Adrenal gland (tissue), 5 donors: ENCODE data around the gene METTL1.

Experiments
- CTCF ChIP-seq, 6 experiments: fragments of 450-650 bp in 4 of 6; fragments of 200-600 bp in 2 of 6; sonication (generic) in 1 of 6; IDR thresholded peaks; 1 replicate in 5 of 6; 2 replicates in 1 of 6; pipeline versions ENCODE4 v1.5.1 to v1.8.0; 2016 to 2021; ENCODE audit warnings: antibody characterized with exemption in 6 of 6, mild to moderate bottlenecking in 2 of 6, moderate library complexity in 1 of 6
- POLR2A ChIP-seq, 2 donors: fragments of 450-650 bp; IDR thresholded peaks; one replicate each; pipeline ENCODE4 v1.6.1; 2017; ENCODE audit warnings: antibody characterized with exemption in 2 of 2, mild to moderate bottlenecking in 2 of 2, moderate library complexity in 1 of 2
- donor health status: DM: no; HTN: no; CAD: no.

- TF ChIP-seq CTCF (IDR thresholded peaks at IDR 0.05) (no peak), POLR2A (IDR thresholded peaks at IDR 0.05) (no peak)
Observed at GRCh38 chr12:57740656-57741412, 31.1 kb downstream of the METTL1 start.
